SW 1271 (cell line): ENCODE results near the gene NDUFA8.

Experiments
- DNase-seq, 2 experiments: peaks; one replicate each; lab custom pipeline; 2025; lab: John Stamatoyannopoulos, UW

NDUFA8 gene

DNA sequence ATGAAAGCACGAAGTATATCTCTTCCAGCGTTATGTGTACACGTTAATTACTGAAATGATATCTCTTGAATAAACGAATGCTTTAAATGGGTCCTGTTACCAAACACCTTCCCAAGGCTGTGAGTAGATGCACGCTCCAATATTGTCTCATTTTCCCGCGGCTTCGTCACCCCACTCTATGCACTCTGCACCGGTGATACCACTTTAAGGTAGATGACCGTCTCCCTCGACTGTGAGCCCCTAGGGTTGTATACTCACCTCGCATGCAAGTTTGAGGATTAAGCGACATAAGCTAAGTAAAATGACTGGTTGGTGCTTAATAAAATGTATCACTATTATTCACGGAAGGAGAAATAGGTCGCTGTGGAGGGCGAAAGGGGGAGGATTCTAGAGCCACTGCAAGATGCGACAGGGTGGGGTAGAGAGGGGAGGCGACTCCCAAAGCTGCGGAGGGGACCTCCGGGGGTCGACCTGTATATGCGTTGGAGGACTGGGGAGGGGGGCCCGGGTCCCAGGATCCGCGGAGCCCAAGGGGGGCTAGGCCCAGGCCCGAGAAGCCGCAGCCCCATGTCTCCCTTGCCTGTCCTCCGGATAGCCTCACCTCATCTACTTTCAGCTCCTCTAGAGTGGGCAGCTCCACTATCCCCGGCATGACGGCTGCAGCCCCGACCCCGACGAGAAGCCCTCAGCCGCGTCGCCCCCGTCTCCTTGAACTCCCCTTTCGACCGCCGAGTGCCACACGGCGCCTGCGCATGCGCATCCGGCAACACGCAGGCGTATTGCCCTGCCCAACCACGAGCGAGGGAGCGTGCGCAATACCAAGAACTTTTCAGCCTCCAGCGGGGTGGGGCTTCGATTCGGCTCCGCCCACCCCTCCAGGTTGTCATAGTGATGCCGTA, at the start of gene NDUFA8, which contains the start of gene MORN5:
TSS of gene NDUFA8 (minus strand) at position 754 of the 899 bp plus-strand sequence. CDS start at position 652, 102 bp downstream.
TSS of gene MORN5 (plus strand) at position 883 of the 899 bp plus-strand sequence. CDS start 65 bp downstream, outside the sequence.
- DNase-seq = peak; percentile 87 to 95

GRCh38 chr9:122207096-122207495, 47.5 kb upstream of the NDUFA8 start:
- DNase-seq = no peak

- no peak for DNase-seq
Measured at GRCh38 chr9:122206118-122207046, 46.8 kb upstream of the NDUFA8 start.

DNA sequence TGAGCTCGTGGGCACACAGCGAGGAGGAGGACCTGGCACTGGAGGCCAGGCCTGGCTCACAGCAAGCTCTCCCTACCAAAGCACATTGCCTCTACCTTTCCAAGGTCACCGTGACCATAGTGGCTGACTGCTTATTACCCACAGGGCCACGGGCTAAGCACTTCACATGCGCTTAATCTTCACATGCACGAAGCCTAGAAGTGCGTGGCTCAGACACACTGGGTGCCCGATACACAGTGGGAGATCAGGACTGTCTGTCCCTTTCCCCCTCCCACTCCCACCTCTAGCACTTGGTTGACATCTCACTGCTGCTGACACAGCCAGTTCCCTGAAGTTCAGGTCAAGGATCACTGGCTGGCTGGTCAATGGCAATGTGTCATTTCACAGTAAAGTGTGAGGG, 45.6 kb upstream of the NDUFA8 start:
- no peak for DNase-seq

- DNase-seq = no peak
Measured at GRCh38 chr9:122204491-122204890, 44.9 kb upstream of the NDUFA8 start.

DNA sequence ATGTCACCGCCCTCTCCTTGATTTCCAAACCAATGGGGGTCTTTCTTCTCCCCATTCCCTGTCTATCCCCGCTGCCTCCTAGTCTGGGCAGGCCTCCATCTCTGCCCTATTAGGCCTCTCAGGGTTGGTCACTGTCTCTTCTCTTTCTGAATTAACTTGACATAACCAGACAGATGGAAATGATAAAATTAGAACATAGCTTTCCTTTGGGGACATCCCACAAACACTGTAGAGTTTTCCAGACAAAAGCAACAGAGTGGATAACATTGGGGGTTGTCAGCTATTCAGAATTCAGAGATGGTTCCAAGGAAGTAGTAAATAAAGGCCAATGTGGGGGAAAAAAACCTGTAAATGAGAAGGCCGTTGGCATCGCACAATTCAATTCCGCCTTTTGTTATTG, 44.5 kb upstream of the NDUFA8 start:
- no peak for DNase-seq

GRCh38 chr9:122202111-122202510, 42.5 kb upstream of the NDUFA8 start:
- DNase-seq = no peak

DNA sequence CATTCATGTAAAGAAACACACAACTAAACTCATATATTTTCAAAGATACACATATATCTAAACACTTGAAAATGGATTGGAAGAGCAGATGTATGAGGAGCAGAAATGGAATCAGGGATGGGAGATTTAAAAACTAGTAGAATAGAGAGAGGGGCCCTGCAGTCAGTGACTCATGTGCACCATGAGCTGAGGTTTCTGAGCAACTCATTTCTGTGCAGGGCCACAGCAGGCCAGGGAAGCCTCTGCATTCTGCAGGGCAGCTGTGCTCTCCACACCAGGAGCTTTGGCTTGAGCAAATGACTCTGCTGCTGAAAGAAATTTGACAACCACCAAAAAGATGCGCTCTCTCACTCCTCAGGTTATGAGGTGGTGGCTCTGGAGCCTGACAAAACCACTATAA, 42.1 kb upstream of the NDUFA8 start:
- no peak for DNase-seq

DNA sequence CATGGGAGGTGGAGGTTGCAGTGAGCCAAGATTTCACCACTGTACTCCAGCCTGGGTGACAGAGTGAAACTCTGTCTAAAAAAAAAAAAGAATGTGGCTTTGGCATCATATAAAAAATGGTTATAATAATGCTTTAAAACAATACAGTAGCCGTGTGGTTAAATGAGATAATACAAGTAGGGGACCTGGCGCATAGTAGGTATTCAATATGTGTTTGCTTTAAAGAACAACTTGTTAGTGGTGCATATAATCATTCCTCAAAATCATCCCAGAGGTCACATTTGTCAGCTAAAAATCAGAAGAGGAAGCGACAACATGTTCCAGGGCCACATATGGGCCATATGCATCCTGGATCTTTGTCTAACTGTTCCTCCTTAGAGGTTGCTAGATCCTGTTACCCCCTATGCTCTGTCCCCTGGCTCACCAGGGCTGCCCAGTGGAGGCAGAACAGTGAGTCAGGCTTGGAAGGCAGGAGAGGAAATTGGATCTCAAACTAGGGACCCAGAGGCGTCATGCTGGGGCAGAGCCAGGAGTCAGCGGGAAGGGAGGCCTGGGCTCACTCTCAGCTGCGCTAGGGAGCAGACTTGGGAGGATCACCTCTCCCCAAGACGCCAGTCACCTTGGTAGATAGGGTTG, 41.5 kb upstream of the NDUFA8 start:
- DNase-seq = no peak

DNA sequence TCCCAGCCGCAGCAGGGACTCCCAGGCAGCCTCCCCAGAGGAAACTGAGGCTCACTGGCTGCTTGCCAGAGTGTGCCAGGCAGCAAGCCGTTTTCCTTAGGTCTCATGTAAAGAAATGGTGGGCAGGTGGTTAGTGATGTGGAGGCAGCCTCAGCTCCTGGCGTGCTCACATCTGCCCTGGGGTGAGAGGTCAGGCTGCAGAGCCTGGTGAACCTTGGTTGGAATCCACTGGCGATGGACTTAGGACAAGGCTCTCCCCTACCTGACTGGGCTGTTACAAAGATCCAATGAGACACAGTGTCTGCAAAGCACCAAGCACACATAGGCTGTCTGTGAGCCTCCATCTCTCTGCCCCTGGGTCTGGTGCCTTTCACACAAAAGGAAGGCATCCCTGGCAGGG, 38.3 kb upstream of the NDUFA8 start:
- no peak for DNase-seq

- DNase-seq = no peak
Measured at GRCh38 chr9:122197426-122197825, 37.8 kb upstream of the NDUFA8 start.

- DNase-seq = no peak
Measured at GRCh38 chr9:122195875-122196274, 36.3 kb upstream of the NDUFA8 start.

- DNase-seq = no peak
Measured at GRCh38 chr9:122193651-122194050, 34.1 kb upstream of the NDUFA8 start.

DNA sequence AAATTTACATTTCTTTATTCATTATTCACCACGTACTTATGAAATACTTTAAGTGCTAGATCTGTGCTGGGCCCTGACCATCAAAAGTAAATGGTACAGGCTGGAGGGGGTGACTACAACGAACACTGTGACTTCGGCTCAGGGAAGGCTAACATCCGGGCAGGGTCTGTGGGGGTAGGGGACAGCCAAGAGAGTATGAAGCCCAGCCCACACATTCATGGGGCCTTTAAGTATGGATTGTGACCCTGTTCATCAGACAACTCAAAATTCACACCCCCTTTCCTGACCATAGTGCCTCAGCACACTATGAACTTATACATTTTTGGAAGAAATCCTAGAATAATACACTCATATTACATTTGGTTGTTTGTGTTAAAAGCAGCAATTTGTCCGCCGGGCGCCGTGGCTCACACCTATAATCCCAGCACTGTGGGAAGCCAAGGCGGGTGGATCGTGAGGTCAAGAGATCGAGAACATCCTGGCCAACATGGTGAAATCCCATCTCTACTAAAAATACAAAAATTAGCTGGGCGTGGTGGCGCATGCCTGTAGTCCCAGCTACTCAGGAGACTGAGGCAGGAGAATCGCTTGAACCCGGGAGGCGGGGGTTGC, 33.4 kb upstream of the NDUFA8 start:
- no peak for DNase-seq

- DNase-seq = no peak
Measured at GRCh38 chr9:122192261-122192875, 32.8 kb upstream of the NDUFA8 start.

- no peak for DNase-seq
Measured at GRCh38 chr9:122191584-122191983, 32.0 kb upstream of the NDUFA8 start.

DNA sequence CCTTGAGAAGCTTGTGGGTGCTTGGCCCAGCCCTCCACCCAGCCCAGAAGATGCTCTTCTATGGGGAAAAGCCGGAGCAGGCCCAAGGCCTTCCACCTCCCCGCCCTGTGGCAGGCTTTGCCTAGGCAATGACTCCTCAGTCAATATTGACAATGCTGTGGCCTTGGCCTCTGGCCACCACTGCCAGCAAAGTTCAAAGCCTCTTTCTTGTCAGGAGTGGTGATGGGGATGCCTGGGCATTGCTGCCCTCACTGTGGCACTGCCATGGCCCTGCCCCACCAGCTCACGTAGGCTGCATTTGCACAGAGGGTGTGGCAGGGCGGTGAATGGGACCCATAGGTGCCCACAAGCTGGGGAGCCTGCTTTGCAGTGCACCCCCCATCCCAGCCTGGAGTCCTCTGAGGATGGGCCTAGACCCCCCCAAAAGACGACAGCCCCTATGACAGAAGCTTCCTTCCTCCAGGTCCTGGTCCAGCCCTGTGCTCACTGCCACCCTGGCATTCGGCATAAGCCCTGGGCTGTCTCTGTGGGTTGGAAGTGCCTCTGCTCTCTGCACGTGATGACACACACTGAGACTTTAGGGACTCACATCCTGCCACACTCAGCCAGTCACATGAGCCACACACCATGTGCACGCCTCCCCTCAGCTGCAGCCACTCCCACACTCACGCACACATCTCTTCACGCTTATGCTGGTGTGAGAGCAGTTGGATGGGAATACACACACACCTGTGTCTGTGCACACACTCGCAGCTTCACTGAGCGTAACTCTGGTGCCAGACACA, 31.2 kb upstream of the NDUFA8 start:
- no peak for DNase-seq

- no peak for DNase-seq
Measured at GRCh38 chr9:122188369-122188768, 28.8 kb upstream of the NDUFA8 start.

GRCh38 chr9:122186777-122187470, 27.3 kb upstream of the NDUFA8 start:
- no peak for DNase-seq

- DNase-seq = no peak
Measured at GRCh38 chr9:122186301-122186700, 26.7 kb upstream of the NDUFA8 start.
